Stomach (tissue), 9 donors: ENCODE data around the gene FRYL. TPM values are rescaled to one million over a fixed set of nuclear protein-coding genes. Genes with fewer than 3 reads are reported as not detected.

Source experiments
- DNase-seq, 2 donors: peaks; one replicate each; pipeline versions ENCODE4 v3.0.0 to v3.0.0-alpha.2; 2013 to 2019
- H3K27ac ChIP-seq, 5 donors: fragments of 200-600 bp in 4 of 5; sonication (generic) in 4 of 5; one replicate each; pipeline ENCODE4 v1.5.1; 2013 to 2019; ENCODE audit warnings: mild to moderate bottlenecking in 1 of 5, moderate library complexity in 1 of 5
- H3K27me3 ChIP-seq, 3 donors: fragments of 200-600 bp; sonication (generic); one replicate each; pipeline ENCODE4 v1.5.1; 2017 to 2019; ENCODE audit warnings: mixed run types in 1 of 3
- H3K36me3 ChIP-seq, 4 donors: fragments of 200-600 bp; sonication (generic); 1 replicate in 3 of 4; 2 replicates in 1 of 4; pipeline ENCODE4 v1.5.1; 2016 to 2019
- H3K4me1 ChIP-seq, 4 donors: fragments of 200-600 bp; sonication (generic); one replicate each; pipeline ENCODE4 v1.5.1; 2016 to 2019
- H3K4me3 ChIP-seq, 4 donors: fragments of 200-600 bp; sonication (generic) in 3 of 4; one replicate each; pipeline ENCODE4 v1.5.1; 2016 to 2019; ENCODE audit warnings: mild to moderate bottlenecking in 1 of 4
- H3K9me3 ChIP-seq, 4 donors: fragments of 200-600 bp; sonication (generic); one replicate each; pipeline ENCODE4 v1.5.1; 2016 to 2019
- CTCF ChIP-seq, 7 experiments: fragments of 450-650 bp in 4 of 7; fragments of 200-600 bp in 3 of 7; sonication (generic) in 3 of 7; IDR thresholded peaks; one replicate each; pipeline ENCODE4 v1.5.1; 2016 to 2019; ENCODE audit warnings: antibody characterized with exemption in 7 of 7, control low read depth in 2 of 7, mild to moderate bottlenecking in 1 of 7
- EP300 ChIP-seq: sonication (generic); formaldehyde crosslinking; IDR thresholded peaks from one replicate; pipeline ENCODE4 v1.6.1; 2017; ENCODE audit warnings: antibody characterized with exemption
- POLR2A ChIP-seq, 4 donors: fragments of 450-650 bp; IDR thresholded peaks; one replicate each; pipeline ENCODE4 v1.6.1; 2016; ENCODE audit warnings: antibody characterized with exemption in 4 of 4, control low read depth in 2 of 4, mild to moderate bottlenecking in 1 of 4, moderate library complexity in 1 of 4
- POLR2AphosphoS5 ChIP-seq, 3 donors: sonication (generic); formaldehyde crosslinking; IDR thresholded peaks; one replicate each; pipeline ENCODE4 v1.6.1; 2016; ENCODE audit warnings: antibody characterized with exemption in 3 of 3
- WGBS, 5 donors: extraction: QIAGEN DNeasy Blood & Tissue Kit in 3 of 5; methylation state at CpG; one replicate each; pipeline versions ENCODE4 v1.1.5 to v1.1.7; 2013 to 2018; 5-methylcytosine and 5-hydroxymethylcytosine counted together
- intact Hi-C: fragments of 100-400 bp; cut with DNase I; formaldehyde crosslinking; loops from one replicate; pipeline ENCODE4 v1.15.1; 2023; ENCODE audit warnings: low total_unique reads
- polyA plus RNA-seq, 3 donors: library from polyadenylated mRNA; stranded (reverse); fragments of 200-250 nt; gene quantifications; one replicate each; pipeline ENCODE4 v1.2.3, GENCODE V29; 2013
- total RNA-seq, 5 donors: library from RNA; depleted of rRNA; stranded (reverse); fragments of >200 nt; gene quantifications; one replicate each; pipeline versions ENCODE4 v1.1.0 to v1.2.3, GENCODE V29; 2014 to 2016
- donor health status: healthy with polysubstance abuse.
- donor health status: Bipolar disorder and iron deficiency.
- donor health status: healthy.

FRYL gene
- total and polyA plus RNA-seq, 8 donors: 6.4 to 697 (median 67.0) TPM

DNA sequence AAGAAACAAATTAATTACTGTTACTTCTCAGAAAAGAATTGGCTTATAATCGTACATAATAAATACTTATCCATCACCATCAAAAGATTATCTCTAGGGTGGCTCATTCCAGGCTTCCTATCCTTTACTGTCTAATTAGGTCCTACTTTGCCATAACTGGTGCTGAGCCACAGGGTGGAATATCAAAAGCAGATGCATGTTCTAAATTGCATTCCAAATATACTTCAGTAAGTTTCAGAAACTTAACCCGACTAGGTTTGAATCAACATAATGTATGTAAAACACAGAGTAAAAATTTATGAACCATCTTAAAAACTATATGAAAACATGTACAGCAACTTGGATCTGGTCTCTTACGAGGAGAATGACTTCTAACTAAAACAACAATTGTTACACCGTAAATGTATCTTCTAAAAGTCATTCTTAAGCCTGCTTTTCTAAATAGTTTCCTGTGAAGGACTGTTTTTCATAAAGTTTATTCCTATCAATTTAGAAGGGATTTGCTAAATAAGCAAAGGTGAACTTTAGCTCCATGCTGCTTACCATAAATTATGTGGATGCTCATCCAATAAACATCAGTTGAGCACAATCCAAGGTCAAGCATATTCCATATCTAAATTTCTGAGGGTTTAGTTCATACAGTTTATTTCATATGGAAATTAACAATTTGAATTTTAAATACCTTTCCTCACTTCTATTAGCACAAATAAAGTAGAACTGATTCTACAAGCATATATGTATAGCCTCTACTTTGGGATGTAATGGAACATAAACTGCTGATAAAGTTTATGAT, 276.6 kb downstream of the FRYL start:
- no peak for DNase-seq
- WGBS, 5 donors: 58 to 63% (median 61%) methylated on average over 4 of the region's 4 CpGs
- intact Hi-C loops: no loop called here
- no peak for TF ChIP-seq POLR2A (IDR thresholded peaks at IDR 0.05)
- no peak for TF ChIP-seq CTCF (IDR thresholded peaks at IDR 0.05)
- TF ChIP-seq EP300: no peak
- no peak for TF ChIP-seq POLR2AphosphoS5 (IDR thresholded peaks at IDR 0.05)
- Histone ChIP-seq H3K36me3 (peaks cover 0 to 89% (median 85%) of the 10 kb centered on the region in 4 donors), H3K27ac (no peak overlapping the region), H3K4me3 (no peak overlapping the region), H3K27me3 (no peaks in the 10 kb centered on the region), H3K4me1 (no peaks in the 10 kb centered on the region), H3K9me3 (no peaks in the 10 kb centered on the region)

DNA sequence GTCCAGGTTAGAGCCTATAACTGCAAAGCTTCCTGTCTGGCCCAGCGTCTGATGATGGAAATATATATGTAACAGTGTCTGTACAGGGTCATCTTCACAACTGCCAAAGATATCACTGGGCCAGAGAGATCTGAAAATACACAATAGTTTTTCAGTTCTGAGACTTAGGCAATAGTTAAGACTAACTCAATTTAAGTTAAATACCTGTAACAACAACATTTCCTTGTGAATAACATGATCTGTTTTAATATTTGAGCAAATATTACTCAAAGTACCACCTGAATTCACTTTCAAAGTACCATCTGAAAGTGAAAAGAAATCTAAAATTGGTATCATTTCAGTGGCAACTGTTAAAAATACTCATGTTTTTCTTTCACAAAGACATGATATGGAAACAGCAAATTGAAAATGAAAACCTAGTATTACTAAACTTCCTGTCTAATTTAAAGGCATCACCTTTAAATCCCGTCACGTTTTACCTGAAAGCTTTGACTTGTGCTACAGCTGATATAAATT, 280.5 kb downstream of the FRYL start:
- intact Hi-C loops: no loop called here
- peaks cover 0 to 70% (median 60%) of the 10 kb centered on the region in 4 donors for H3K36me3 ChIP-seq
- no peak for DNase-seq
- no peaks in the 10 kb centered on the region for H3K4me1 ChIP-seq
- no peak overlapping the region for H3K27ac ChIP-seq
- WGBS, 5 donors: 82 to 87% (median 86%) methylated on average over 3 of the region's 3 CpGs
- TF ChIP-seq EP300 (no peak), CTCF (IDR thresholded peaks at IDR 0.05) (no peak), POLR2A (IDR thresholded peaks at IDR 0.05) (no peak), POLR2AphosphoS5 (IDR thresholded peaks at IDR 0.05) (no peak)
- no peaks in the 10 kb centered on the region for H3K9me3 ChIP-seq
- H3K27me3 ChIP-seq: no peaks in the 10 kb centered on the region
- H3K4me3 ChIP-seq: no peak overlapping the region

- intact Hi-C loops: no loop called here
- Histone ChIP-seq H3K27ac (no peak overlapping the region), H3K4me1 (no peaks in the 10 kb centered on the region), H3K27me3 (no peaks in the 10 kb centered on the region), H3K36me3 (peaks cover 0 to 62% (median 54%) of the 10 kb centered on the region in 4 donors), H3K4me3 (no peak overlapping the region), H3K9me3 (no peaks in the 10 kb centered on the region)
- no peak for DNase-seq
- 89 to 95% (median 91%) methylated on average over 4 of the region's 4 CpGs for WGBS, 5 donors
- no peak for TF ChIP-seq EP300
- no peak for TF ChIP-seq CTCF (IDR thresholded peaks at IDR 0.05)
- TF ChIP-seq POLR2A (IDR thresholded peaks at IDR 0.05): no peak
These were observed 281.2 kb downstream of the FRYL start for GRCh38 chr4:48498895-48499294.

GRCh38 chr4:48495941-48496340, 284.1 kb downstream of the FRYL start:
- no peak for DNase-seq
- H3K4me3 ChIP-seq: no peak overlapping the region
- peaks cover 0 to 41% (median 34%) of the 10 kb centered on the region in 4 donors for H3K36me3 ChIP-seq
- TF ChIP-seq CTCF (IDR thresholded peaks at IDR 0.05) (no peak), POLR2A (IDR thresholded peaks at IDR 0.05) (no peak), EP300 (no peak), POLR2AphosphoS5 (IDR thresholded peaks at IDR 0.05) (no peak)
- intact Hi-C loops: no loop called here
- WGBS, 5 donors: 93 to 99% (median 96%) methylated on average over 2 of the region's 2 CpGs
- H3K27me3 ChIP-seq: peaks cover 6 to 11% (median 11%) of the 10 kb centered on the region in 3 donors
- no peak overlapping the region for H3K27ac ChIP-seq
- peaks cover 0 to 6% (median 0%) of the 10 kb centered on the region in 4 donors for H3K9me3 ChIP-seq
- peaks cover under 1 to 5% (median 4%) of the 10 kb centered on the region in 4 donors for H3K4me1 ChIP-seq
